RCC 7860 (cell line): ENCODE measurements around the gene PID1.

Experiments used
- DNase-seq: peaks from one replicate; pipeline ENCODE4 v3.0.0-alpha.2; 2015; ENCODE audit warnings: low spot score
- FAIRE-seq: peaks from 2 replicates; lab custom pipeline; 2012; peaks lifted over from hg19 to GRCh38; lab: Jason Lieb, UNC

PID1 gene

DNA sequence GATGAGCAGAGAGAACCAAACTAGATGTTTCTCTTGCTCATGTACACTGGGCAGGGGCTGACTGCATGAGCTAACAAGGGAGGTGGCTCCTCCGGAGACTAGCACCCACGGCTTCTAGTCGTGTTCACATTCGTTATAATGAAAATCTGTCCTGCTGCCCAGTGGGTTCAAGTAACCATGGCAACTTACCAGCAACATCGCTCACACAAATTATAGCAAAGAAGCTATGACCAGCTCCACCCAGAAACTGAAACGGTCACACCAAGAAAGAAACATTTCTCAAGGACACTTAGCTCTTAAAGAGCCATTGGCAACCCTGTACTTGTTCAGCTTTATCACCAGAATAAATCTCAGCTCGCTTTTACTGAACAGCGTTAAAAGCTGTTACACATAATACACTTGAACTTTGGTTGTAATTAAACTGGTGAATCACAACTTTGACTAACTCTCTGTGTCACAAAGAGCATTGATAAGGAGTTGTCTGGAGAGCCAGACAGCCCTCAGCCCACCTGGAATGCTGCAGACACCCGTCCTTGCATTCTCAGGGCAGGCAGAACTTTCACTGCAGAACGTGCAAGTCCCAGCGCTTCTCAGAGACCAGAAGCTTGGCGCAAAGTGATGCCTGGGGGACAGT lies 141.2 kb downstream of the PID1 start:
- DNase-seq (peak; percentile 46), FAIRE-seq (no peak)

DNA sequence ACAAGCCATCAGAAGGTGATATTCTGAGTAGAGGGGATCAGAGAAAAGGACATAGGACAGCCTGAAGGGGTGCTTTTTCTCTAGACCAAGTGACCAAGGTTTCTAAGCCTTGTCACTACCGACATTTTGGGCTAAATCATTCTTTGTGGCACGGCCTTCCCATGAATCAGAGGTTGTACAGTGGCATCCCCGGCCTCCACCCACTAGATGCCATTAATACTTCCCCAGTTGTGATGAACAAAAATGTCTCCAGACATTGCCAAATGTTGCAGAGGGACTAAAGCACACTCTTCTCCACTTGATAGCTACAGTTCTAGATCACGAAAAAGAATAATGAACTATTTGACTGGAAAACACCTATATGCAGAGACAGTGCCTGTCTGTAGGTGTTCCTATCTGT lies 143.6 kb downstream of the PID1 start:
- FAIRE-seq (no peak), DNase-seq (no peak)

DNA sequence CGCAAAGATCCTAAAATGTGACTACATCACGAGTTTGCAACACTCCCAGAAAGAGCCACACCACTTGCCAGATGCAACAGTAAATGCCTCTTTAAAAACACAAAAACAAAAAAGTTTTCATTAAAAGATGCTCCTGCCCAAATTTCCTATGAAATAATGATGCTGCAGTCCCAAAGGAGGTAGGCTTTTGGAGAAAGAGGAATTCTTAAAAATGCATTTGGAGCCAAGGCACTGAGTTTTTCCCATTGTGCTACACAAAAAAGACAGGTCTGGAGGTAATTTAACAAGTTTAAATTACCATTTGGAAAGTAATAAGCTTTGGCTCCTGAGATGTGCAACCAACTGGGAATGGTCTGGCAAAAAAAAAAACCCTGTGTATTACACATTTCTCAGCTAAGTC lies 145.0 kb downstream of the PID1 start:
- FAIRE-seq, result no peak
- no peak for DNase-seq

DNA sequence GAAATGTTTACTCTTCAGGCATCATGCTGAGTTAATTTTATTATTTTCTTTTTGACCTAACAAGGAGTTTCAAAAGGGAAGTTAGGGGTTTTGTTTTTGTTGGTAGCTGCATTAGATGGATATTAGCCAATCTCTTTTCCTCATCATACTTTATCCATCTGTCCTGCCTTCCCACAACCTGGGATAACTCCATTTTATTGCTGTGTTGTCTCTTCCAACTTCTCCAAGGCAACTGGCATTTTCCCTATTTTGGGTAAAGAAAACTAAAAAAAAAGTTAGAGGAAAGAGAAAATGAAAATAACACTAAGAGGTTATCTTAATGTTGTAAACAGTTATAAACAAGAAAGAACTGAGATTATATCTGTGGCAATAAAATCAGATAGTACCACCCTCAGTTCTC lies 147.0 kb downstream of the PID1 start:
- no peak for DNase-seq
- FAIRE-seq, result no peak

DNA sequence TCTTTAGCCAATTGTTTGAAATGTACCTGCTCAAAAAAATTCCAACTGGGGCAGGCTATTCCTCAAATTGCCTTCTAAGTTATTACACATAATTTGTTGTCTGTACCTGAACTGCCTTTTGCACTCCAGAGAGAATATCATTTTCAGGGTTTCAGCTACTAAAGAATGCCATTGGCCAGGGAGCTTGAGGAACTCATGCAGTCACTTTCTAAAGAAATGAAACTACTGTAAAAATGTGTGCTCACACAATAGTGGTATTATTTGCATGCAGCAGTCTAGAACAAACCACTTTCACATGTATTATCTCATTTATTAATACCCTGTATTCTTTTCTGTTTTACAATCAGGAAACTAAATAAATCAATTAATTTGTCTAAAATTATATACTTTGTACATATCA lies 152.2 kb downstream of the PID1 start:
- DNase-seq (no peak), FAIRE-seq (no peak)

DNA sequence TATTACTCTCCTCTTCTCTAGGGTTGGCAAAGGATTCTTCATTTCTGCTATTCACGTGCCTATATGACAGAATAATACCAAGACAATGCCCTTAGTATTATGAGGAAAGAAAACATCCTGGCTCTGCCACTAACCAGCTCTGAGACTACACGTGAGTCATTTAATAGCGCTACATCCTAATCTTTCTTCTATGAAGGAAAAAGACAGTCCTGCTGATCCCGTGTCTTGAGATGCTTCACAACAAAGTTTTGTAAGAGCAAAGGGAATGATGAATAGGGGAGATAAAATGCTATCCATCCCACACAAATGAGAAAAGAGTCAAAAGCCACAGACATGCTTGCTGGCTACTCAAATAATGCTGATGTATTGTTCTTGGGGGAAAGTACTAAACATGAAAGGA lies 152.8 kb downstream of the PID1 start:
- FAIRE-seq, result no peak

DNA sequence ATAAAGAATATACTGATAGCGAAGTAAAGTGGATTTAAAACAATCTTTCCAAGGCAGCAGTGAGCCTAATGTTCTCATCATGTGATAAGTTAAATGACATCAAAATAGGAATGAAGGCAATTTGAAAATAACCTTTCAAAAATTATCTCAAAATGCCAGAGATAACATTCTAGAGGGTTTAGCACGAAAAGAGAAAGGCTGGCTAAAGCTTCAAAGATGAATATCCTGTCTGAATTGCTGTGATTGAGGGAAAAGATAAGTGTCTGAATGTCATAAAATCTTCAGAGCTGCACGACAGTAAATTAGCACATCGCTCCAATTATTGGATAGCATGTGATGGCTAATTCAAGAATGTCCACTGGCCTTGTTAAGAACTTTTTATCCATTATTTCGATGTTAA lies 159.3 kb downstream of the PID1 start:
- FAIRE-seq, result no peak
- DNase-seq, result no peak

More for the DNA sequence above, 152.8 kb downstream of the PID1 start:
- no peak for DNase-seq

DNA sequence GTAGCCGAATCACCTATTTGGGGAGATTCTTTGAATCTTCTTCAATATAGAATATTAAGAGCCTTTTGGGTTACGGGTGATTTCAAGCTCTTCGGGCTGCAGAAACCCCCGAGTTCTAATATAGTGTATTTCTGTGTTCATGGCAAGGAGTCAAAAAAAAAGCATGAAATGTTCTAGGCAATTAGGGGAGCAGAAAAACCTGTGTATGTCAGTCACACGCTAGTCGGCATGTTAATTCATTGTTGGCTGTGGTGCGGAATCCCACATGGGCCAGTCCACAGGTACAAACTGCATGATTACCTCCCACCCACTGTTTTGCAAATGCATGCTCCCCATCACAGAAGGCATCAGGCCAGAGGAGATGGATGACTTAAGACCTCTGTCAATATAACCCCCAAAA lies 161.9 kb downstream of the PID1 start:
- no peak for FAIRE-seq

DNA sequence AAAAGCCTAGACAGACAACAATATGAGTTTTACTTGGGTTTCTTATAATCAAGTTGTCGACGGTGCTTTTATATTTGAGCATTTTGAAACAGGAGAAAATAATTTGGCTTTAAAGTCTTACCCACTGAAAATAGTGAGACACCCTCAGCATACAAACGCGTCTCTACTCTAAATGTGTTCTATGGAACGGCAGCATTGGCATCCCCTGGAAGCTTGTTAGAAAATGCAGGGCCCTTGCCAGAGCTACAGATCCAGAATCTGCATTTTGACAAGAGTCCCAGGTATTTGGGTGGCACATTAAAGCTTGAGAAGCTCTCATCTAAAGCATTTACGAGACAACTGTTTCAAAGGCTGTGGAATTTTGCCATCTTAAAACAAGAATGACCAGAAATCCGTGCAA lies 163.5 kb downstream of the PID1 start:
- no peak for FAIRE-seq
- DNase-seq, result no peak

More for the DNA sequence above, 161.9 kb downstream of the PID1 start:
- DNase-seq, result no peak

DNA sequence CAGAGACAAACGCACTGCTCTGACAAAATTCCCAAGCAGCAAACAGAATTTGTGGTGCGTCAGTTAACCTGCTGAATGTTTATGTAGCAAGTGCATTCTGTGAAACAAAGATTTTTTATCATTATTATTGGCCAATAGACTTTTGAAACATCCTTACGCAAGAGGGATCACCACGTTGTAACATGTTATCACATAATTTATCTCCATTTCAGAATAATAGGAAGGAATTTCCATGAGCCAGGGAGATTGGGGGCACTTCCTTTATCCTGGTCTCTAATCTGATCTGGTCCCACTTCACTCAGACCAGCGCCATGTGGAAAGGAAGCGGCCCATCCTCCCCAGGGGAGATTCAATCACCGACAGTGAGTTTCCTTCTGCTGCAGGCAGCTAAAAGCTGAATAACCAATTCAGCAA lies 166.1 kb downstream of the PID1 start:
- DNase-seq, result no peak
- no peak for FAIRE-seq

DNA sequence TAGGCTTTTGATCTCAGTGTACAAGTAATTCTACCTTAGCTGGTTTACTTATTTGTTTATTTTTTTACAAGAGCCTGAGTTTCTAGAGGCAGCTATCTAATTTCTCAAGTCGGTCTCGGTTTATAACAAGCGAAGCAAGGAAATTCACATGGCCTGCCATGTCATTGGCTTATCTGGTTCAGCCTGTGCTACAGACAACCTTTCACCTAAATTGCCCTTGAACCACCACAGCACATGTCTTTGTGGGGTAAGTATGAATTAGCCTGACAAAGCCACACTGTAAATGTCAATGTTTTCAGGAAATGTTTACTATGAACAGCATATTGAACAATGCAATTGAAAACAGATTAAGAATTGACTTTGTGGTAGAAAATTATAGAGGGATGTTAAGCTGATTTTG lies 167.1 kb downstream of the PID1 start:
- DNase-seq (no peak), FAIRE-seq (no peak)

DNA sequence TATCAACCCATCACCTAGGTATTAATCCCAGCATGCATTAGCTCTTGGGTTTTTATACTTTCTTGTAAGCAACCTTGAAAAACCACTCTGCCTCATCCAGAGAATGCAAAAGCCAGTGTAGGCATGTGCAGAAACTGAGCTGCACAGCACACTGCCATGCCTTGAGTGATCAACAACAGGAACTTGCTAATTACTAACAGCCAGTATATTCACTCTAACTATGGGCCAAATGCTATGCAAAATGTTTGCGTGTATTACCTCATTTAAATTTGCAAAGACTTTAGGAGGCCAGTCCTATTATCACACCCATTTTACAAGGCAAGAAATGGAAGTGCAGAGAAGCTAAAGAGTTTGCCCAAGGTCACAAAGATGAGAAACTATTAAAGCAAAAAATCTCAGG lies 169.8 kb downstream of the PID1 start:
- no peak for DNase-seq
- no peak for FAIRE-seq

DNA sequence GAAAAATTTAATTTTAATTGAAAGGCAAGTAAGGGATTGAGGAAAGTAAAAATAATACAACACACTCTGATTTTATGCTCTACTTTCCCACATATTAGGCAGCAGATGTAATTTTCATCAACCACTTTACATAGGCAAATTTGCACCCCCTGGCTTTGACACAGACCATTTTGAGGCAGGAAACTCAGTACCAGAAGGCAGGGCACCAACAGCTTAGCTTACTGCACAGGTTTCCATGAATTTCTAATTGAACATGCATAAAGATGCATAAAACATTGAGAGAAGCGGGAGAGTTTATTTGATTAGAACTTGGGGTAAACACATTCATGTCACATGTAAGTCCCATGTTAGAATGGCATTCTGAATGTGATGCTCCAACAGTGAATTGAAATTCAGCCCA lies 171.9 kb downstream of the PID1 start:
- no peak for FAIRE-seq

DNA sequence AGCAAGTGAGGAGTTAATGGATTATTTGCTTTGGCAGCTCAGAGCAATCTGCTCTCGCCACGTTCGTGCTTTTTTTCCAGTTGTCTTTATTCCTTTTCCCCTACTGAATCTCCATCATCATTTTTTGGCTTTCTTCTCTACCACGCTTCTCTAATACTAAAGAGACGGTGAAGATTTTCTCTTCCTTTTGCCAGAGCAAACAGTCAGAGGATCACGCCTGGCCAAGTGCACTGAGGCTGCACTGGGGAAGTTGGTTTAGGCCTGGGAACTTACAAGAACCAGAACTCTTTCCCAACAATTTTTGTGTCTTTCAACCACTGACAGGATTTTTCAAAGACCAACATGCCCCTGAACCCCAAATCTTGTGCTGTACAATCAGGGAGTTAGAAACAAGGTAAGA lies 172.3 kb downstream of the PID1 start:
- no peak for DNase-seq
- no peak for FAIRE-seq

More for the DNA sequence above, 171.9 kb downstream of the PID1 start:
- no peak for DNase-seq

DNA sequence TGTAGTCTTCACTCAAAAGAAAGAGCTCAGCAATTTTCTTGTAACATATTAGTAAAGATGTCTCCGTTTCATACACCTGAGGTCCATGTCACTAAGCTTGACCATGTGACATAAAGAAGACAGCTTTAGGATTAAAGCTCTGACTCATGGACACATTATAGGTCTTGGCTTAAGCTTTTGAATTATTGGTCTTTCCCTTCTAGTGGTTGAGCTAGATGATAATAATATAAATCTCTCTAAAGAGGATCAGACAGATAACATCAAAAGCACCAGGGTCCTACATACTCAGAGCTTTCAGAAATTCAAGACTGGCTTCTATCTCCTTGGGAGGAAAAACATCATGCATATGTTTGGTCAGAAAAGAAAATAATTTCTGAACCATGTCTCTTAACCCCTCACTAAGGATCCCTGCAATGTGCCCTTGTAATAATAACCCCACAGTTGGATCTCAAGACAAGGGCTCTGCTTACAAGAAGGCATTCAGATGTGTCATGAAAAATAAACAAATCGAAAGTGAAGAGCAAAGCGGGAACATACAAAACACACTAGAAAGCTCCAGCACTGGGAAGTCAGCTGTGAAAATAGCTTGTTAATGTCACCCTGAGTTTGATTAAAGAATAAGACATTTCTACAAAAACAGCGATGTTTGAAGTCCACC lies 174.5 kb downstream of the PID1 start:
- DNase-seq (no peak), FAIRE-seq (no peak)

DNA sequence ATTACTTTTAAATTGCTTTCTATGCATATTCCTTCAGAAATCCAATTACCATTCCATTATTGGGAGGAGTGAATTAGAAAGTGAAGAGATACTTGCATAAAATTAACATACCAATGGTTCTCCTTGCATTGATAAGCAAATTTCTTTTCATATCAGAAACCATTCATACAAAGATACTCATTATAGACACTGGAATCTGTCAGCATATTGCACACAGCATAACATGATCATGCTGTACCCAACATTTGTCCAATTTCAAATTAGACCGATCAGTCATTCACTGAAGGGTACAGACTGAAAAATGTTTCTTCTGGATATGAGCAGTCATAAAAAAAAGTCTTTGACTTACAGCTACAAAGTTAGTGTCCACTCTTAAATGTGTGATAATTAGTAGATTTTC lies 175.6 kb downstream of the PID1 start:
- DNase-seq (no peak), FAIRE-seq (no peak)

DNA sequence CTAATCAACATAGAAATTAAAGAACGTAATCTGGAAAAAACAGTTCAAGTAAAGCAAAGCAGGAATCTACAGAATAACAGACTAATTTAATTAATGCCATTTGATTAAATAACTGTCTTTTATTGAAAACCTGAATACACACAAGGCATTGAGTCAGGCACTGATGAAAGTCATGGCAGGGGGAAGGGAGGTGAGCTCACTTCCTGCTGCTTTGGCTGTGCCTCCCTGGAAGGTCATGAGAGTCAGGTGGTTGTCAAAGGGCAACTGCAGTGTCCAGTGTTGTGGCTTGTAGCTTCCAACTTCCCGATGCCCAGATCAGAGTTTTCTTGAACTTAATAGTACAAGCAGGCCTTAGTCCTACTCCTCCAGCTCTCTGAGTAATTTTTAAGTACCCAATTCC lies 180.9 kb downstream of the PID1 start:
- no peak for FAIRE-seq
- DNase-seq, result peak; percentile 15

DNA sequence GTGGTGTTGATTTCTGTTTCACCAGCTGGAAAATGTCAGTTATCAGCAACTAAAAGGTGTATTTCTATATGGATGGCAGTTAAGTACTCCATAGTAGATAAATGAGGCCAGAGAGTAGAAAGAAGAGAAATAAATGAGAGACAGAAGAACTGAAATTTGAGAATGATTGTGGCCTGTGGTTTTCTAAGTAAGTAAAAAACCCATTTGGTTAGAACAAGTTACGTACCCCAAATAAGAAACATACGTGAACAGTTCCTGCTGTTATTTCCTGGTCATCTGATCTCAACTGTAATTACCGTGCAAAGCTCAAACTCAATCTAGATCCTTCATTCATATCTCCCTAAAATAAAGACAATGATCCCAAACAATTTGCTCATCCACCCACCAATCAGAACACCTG lies 181.3 kb downstream of the PID1 start:
- DNase-seq (no peak), FAIRE-seq (no peak)

DNA sequence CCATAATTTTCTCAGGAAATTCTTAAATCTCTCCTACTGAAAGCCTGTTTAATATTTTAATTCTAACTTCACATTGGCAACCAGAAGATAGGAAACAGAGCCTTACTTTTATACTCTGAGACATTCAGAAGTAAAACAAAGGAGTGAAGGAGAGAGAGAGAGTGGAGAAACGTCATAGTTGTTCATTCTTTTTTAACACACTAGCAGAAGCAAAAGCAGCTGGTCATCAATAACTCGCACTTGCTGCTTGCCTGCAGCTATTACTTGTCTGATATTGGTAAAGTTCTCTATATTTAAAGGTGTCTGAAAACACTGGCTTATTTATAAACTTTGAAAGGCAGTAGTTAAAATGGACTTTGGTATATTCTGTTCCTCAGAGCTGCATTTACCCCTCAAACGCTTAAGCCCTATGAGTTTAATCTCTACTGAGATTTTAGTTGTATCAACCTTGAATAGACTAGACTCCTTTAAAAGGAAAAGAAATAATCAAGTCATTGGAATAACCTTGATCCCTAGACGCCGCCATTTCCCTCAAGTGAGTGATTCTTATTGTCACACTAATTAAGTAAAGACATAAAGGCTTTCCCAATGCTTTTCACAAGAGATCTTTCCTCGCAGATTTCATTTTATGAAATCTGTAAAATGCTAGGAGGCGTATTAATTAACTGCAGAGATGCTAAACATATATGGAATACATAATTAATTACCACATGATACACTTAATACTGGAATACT lies 182.0 kb downstream of the PID1 start:
- FAIRE-seq (no peak), DNase-seq (no peak)

DNA sequence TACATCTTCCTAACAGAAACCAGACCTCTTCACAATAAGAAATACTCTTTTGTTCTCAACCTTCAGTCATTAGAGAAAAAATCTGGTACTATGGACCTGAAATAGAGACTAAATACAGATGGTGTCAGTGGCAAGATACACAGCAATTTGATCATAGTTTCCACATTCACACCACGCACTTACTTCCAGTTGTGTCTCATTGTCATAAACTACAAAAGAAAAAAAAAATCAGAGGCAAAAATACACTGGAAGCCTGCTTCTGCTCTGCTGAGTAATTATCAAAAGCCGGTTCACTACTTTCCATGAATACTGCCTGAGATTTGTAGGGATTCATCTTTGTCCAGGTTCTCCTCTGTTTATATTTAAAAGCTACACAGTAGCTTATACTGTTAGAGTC lies 182.6 kb downstream of the PID1 start:
- FAIRE-seq (no peak), DNase-seq (no peak)

DNA sequence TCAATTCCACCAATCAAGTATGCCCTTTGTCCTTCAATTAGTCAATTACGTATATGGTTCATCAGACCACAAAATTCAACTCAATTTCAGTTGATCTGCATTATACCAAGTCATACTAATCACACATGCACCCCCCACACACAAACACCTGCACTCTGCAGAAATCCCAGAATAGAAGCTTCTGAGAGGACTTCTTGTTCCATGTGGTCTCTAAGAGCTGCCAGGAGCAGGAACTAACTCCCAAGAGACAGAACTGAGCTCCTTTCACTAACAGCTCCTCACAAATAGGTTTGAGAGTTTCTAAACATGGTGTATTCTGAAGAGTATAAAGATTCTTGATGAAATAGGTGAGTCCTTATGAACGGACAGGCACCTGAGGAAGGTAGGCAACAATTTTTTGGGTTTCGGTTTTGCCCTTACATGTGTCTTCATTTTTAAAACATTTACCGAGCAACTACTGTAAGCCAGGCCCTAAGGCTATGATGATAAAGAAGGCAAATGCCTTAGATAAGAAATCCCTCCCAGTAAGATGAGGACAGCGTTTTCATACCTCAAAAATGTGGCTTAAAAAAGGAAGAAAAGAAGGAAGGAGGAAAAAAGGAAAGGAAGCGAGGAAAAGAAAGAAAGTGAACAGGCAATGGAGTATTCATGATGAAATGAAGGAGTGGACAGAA lies 183.1 kb downstream of the PID1 start:
- DNase-seq (no peak), FAIRE-seq (no peak)

DNA sequence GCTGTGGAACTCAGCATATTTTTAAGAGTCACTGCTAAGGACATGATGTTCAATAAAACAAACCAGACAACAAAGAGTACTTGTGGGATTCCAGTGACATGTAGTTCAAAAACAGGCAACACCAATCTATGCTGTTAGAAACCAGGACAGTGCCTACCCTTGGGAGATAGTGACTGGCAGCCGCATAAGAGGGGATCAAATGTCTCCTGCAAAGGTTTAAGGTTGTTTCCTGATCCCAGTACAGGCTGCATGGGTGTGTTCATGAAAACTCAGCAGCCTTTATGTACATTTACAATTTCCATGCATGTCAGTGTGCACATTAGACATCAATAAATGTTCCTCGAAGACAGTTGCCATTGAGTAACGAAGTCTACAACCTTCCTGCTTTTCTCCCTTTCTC lies 183.8 kb downstream of the PID1 start:
- FAIRE-seq, result no peak
- DNase-seq, result no peak
